ENCODE measurements around the gene UPF3B.
"Not testable (repeated sequence)": the region's sequence is repeated elsewhere in the genome, so short reads cannot be mapped to it uniquely, and the experiment has no call there.

Gene UPF3B

GRCh38 chrX:119852382-119853353 lies at the start of gene UPF3B:
UPF3B (minus strand) TSS chrX:119852963; CDS start chrX:119852928, 35 bp downstream.
- H3K9me3 ChIP-seq (ENCODE audit: control insufficient read depth in 1 of 2, low read length in 2 of 2) = no peaks in the 10 kb centered on the region
- H3K4me3 ChIP-seq (ENCODE audit: low read depth in 1 of 2, low read length in 2 of 2) = peak within 1 kb of the TSS; percentile 74 to 81
- H3K27ac ChIP-seq (ENCODE audit: low read length) = peak within 1 kb of the TSS; percentile 79
- peaks cover 0 to 5% of the 10 kb centered on the region in 2 donors for H3K4me1 ChIP-seq (ENCODE audit: control insufficient read depth in 1 of 2, insufficient read depth in 2 of 2, low read length in 2 of 2)
- H3K27me3 ChIP-seq (ENCODE audit: low read depth, low read length) = no peaks in the 10 kb centered on the region
- H3K36me3 ChIP-seq (ENCODE audit: control insufficient read depth in 1 of 2, insufficient read depth in 2 of 2, low read length in 2 of 2) = no peaks in the 10 kb centered on the region

- Histone ChIP-seq H3K27me3 (ENCODE audit: low read depth, low read length) (no peaks in the 10 kb centered on the region), H3K4me3 (ENCODE audit: low read depth in 1 of 2, low read length in 2 of 2) (no peak overlapping the region), H3K27ac (ENCODE audit: low read length) (no peak overlapping the region), H3K4me1 (ENCODE audit: control insufficient read depth in 1 of 2, insufficient read depth in 2 of 2, low read length in 2 of 2) (no peaks in the 10 kb centered on the region), H3K36me3 (ENCODE audit: control insufficient read depth in 1 of 2, insufficient read depth in 2 of 2, low read length in 2 of 2) (no peaks in the 10 kb centered on the region), H3K9me3 (ENCODE audit: control insufficient read depth in 1 of 2, low read length in 2 of 2) (no peaks in the 10 kb centered on the region)
These were observed 48.2 kb upstream of the UPF3B start for GRCh38 chrX:119900976-119901375.

GRCh38 chrX:119899125-119899524 lies 46.4 kb upstream of the UPF3B start:
- no peaks in the 10 kb centered on the region for H3K36me3 ChIP-seq (ENCODE audit: control insufficient read depth in 1 of 2, insufficient read depth in 2 of 2, low read length in 2 of 2)
- no peaks in the 10 kb centered on the region for H3K4me1 ChIP-seq (ENCODE audit: control insufficient read depth in 1 of 2, insufficient read depth in 2 of 2, low read length in 2 of 2)
- H3K4me3 ChIP-seq (ENCODE audit: low read depth in 1 of 2, low read length in 2 of 2) = no peak overlapping the region
- H3K27me3 ChIP-seq (ENCODE audit: low read depth, low read length) = no peaks in the 10 kb centered on the region
- no peak overlapping the region for H3K27ac ChIP-seq (ENCODE audit: low read length)
- H3K9me3 ChIP-seq (ENCODE audit: control insufficient read depth in 1 of 2, low read length in 2 of 2) = no peaks in the 10 kb centered on the region

GRCh38 chrX:119895843-119896326 lies 43.1 kb upstream of the UPF3B start, which contains the start of gene AKAP14:
AKAP14 (plus strand) TSS chrX:119895893; CDS start chrX:119903224, 7,331 bp downstream.
- H3K4me3 ChIP-seq (ENCODE audit: low read depth in 1 of 2, low read length in 2 of 2) = no peak within 1 kb of the TSS
- H3K27ac ChIP-seq (ENCODE audit: low read length) = no peak within 1 kb of the TSS
- no peaks in the 10 kb centered on the region for H3K4me1 ChIP-seq (ENCODE audit: control insufficient read depth in 1 of 2, insufficient read depth in 2 of 2, low read length in 2 of 2)
- H3K9me3 ChIP-seq (ENCODE audit: control insufficient read depth in 1 of 2, low read length in 2 of 2) = no peaks in the 10 kb centered on the region
- no peaks in the 10 kb centered on the region for H3K27me3 ChIP-seq (ENCODE audit: low read depth, low read length)
- H3K36me3 ChIP-seq (ENCODE audit: control insufficient read depth in 1 of 2, insufficient read depth in 2 of 2, low read length in 2 of 2) = no peaks in the 10 kb centered on the region

- not testable (repeated sequence) for H3K4me3 ChIP-seq (ENCODE audit: low read depth in 1 of 2, low read length in 2 of 2); H3K27me3 ChIP-seq (ENCODE audit: low read depth, low read length); H3K9me3 ChIP-seq (ENCODE audit: control insufficient read depth in 1 of 2, low read length in 2 of 2); H3K27ac ChIP-seq (ENCODE audit: low read length); H3K4me1 ChIP-seq (ENCODE audit: control insufficient read depth in 1 of 2, insufficient read depth in 2 of 2, low read length in 2 of 2); H3K36me3 ChIP-seq (ENCODE audit: control insufficient read depth in 1 of 2, insufficient read depth in 2 of 2, low read length in 2 of 2)
These were observed 39.4 kb upstream of the UPF3B start for GRCh38 chrX:119891961-119892692.

- H3K4me1 ChIP-seq (ENCODE audit: control insufficient read depth in 1 of 2, insufficient read depth in 2 of 2, low read length in 2 of 2); H3K27ac ChIP-seq (ENCODE audit: low read length); H3K4me3 ChIP-seq (ENCODE audit: low read depth in 1 of 2, low read length in 2 of 2); H3K36me3 ChIP-seq (ENCODE audit: control insufficient read depth in 1 of 2, insufficient read depth in 2 of 2, low read length in 2 of 2); H3K9me3 ChIP-seq (ENCODE audit: control insufficient read depth in 1 of 2, low read length in 2 of 2); H3K27me3 ChIP-seq (ENCODE audit: low read depth, low read length): not testable (repeated sequence)
These were observed 37.9 kb upstream of the UPF3B start for GRCh38 chrX:119890626-119891025.

GRCh38 chrX:119887721-119888425 lies 35.1 kb upstream of the UPF3B start:
- peak overlapping the region in 1 of 2 donors; percentile 50 for H3K4me3 ChIP-seq (ENCODE audit: low read depth in 1 of 2, low read length in 2 of 2)
- no peak overlapping the region for H3K27ac ChIP-seq (ENCODE audit: low read length)
- H3K4me1 ChIP-seq (ENCODE audit: control insufficient read depth in 1 of 2, insufficient read depth in 2 of 2, low read length in 2 of 2) = peaks cover 0 to 6% of the 10 kb centered on the region in 2 donors
- no peaks in the 10 kb centered on the region for H3K9me3 ChIP-seq (ENCODE audit: control insufficient read depth in 1 of 2, low read length in 2 of 2)
- no peaks in the 10 kb centered on the region for H3K27me3 ChIP-seq (ENCODE audit: low read depth, low read length)
- H3K36me3 ChIP-seq (ENCODE audit: control insufficient read depth in 1 of 2, insufficient read depth in 2 of 2, low read length in 2 of 2) = no peaks in the 10 kb centered on the region

- no peaks in the 10 kb centered on the region for H3K9me3 ChIP-seq (ENCODE audit: control insufficient read depth in 1 of 2, low read length in 2 of 2)
These were observed 33.0 kb upstream of the UPF3B start for GRCh38 chrX:119885554-119886428.

GRCh38 chrX:119880552-119881437 lies 28.0 kb upstream of the UPF3B start:
- Histone ChIP-seq H3K9me3 (ENCODE audit: control insufficient read depth in 1 of 2, low read length in 2 of 2) (no peaks in the 10 kb centered on the region), H3K27me3 (ENCODE audit: low read depth, low read length) (no peaks in the 10 kb centered on the region), H3K36me3 (ENCODE audit: control insufficient read depth in 1 of 2, insufficient read depth in 2 of 2, low read length in 2 of 2) (peaks cover 0 to 3% of the 10 kb centered on the region in 2 donors), H3K27ac (ENCODE audit: low read length) (no peak overlapping the region), H3K4me1 (ENCODE audit: control insufficient read depth in 1 of 2, insufficient read depth in 2 of 2, low read length in 2 of 2) (no peaks in the 10 kb centered on the region), H3K4me3 (ENCODE audit: low read depth in 1 of 2, low read length in 2 of 2) (no peak overlapping the region)

More at GRCh38 chrX:119885554-119886428, 33.0 kb upstream of the UPF3B start:
- Histone ChIP-seq H3K27ac (ENCODE audit: low read length) (no peak overlapping the region), H3K27me3 (ENCODE audit: low read depth, low read length) (no peaks in the 10 kb centered on the region), H3K4me3 (ENCODE audit: low read depth in 1 of 2, low read length in 2 of 2) (peak overlapping the region in 1 of 2 donors; percentile 46), H3K36me3 (ENCODE audit: control insufficient read depth in 1 of 2, insufficient read depth in 2 of 2, low read length in 2 of 2) (no peaks in the 10 kb centered on the region), H3K4me1 (ENCODE audit: control insufficient read depth in 1 of 2, insufficient read depth in 2 of 2, low read length in 2 of 2) (peaks cover 0 to 6% of the 10 kb centered on the region in 2 donors)
